Head of caudate nucleus (tissue), 42 donors: ENCODE results near the gene MRPS31.

Source experiments
- DNase-seq, 42 donors: peaks; one replicate each; pipeline versions ENCODE4 v3.0.0 to v3.0.0-alpha.2; 2020 to 2021; ENCODE audit warnings: mixed read lengths in 7 of 42
- intact Hi-C: fragments of 100-400 bp; cut with DNase I; formaldehyde crosslinking; loops from one replicate; pipeline ENCODE4 v1.15.0; 2022

MRPS31 gene

DNA sequence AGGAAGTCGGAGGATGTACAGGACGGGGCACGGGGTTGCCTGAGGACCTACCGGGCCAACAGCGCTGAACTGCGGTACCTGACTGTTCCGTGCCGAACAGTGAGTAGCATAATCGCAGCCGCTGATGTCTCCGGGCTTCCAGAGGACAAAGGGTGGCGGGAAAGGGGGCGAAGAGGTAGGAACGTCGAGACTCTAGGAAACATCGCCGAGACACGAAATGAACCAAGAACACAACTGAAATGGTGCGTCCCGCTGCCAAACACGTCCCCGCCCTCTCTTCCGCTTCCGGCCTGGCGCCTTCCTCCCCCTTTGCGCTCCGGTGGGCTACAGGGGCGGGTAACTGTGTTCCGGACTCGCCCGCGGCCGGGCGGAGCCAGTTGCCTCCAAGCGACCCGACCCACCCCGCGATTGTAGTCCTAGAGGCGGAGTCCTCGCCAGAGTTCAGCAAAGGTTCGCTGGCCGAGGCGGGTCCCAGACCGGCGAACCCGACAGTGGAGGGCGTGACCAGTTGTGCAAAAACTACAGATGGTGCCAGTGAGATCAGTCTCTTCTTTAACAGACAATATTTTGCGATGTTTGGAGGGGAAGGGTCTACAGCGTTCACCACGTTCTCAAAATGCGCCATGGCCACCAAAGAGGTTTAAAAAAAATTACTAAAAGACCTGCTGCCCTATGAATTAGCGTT lies at the start of gene MRPS31:
Gene MRPS31 (minus strand): TSS at position 257 of the 685 bp plus-strand sequence. CDS start 54 bp downstream, at position 203.
- intact Hi-C loops: loop anchor here (5.0 kb wide), 1 partner anchor 151 kb away; no protein-coding TSS in a partner anchor
- DNase-seq: peak; percentile 91 to 98 (median 95)

GRCh38 chr13:40819797-40820315 lies 48.9 kb upstream of the MRPS31 start:
- intact Hi-C loops: no loop called here

DNA sequence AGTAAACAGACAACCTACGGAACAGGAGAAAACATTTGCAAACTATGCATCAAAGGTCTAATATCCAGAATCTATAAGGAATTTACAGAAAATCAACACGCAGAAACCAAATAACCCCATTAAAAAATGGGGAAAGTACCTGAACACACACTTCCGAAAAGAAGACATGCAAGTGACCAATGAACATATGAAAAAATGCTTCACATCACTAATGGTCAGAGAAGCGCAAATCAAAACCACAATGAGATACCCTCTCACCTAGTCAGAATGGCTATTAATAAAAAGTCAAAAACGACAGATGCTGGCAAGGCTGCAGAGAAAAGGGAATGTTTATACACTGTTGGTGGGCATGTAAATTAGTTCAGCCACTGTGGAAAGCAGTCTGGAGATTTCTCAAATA lies 47.9 kb upstream of the MRPS31 start:
- no peak for DNase-seq
- intact Hi-C loops: no loop called here

More at GRCh38 chr13:40819797-40820315, 48.9 kb upstream of the MRPS31 start:
- no peak for DNase-seq

- intact Hi-C loops: no loop called here
Measured at GRCh38 chr13:40814803-40815202, 43.8 kb upstream of the MRPS31 start.

DNA sequence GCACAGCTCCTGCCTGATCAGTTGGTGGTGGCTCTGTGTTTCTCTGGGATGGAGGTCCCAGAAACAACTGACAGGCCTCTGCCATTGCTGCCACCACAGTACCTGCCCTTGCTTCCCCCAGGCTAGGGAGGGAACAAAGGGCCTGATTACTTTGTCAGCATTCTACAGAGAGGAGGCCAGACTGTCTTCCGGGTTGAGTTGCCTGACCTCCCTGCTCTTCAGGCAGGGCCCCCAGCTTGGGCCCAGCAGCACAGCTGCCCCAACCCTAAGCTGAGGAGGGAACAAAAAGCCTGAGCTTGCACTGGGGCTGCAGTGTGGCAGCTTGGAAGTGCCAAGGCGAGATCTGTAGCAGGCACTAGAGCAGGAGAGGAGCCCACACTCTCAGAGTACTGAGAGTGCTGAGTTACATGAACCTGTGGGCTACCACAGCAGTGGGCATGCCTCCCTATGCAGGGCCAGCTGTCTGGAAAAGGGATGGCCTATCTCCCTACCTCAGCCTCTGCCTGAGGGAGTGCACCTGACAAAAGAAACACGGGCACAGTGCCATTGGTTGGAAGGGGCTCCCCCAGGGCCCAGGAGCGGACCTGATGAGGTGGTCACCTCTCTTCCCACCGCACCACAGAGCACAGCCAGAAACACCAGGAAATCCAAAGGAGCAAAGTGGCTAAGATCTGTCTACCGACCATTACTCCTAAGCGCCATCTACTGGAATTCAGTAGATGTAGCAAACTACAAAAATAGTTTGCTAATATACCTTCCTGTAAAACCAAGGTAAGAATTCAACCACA lies 42.9 kb upstream of the MRPS31 start:
- DNase-seq: no peak

More at GRCh38 chr13:40814803-40815202, 43.8 kb upstream of the MRPS31 start:
- DNase-seq: no peak

GRCh38 chr13:40812724-40813445 lies 41.9 kb upstream of the MRPS31 start:
- no peak for DNase-seq
- intact Hi-C loops: no loop called here

More for the DNA sequence above, 42.9 kb upstream of the MRPS31 start:
- intact Hi-C loops: no loop called here

- intact Hi-C loops: no loop called here
- DNase-seq: no peak
Measured at GRCh38 chr13:40812102-40812501, 41.1 kb upstream of the MRPS31 start.

GRCh38 chr13:40809471-40809870 lies 38.5 kb upstream of the MRPS31 start:
- DNase-seq: no peak
- intact Hi-C loops: no loop called here

DNA sequence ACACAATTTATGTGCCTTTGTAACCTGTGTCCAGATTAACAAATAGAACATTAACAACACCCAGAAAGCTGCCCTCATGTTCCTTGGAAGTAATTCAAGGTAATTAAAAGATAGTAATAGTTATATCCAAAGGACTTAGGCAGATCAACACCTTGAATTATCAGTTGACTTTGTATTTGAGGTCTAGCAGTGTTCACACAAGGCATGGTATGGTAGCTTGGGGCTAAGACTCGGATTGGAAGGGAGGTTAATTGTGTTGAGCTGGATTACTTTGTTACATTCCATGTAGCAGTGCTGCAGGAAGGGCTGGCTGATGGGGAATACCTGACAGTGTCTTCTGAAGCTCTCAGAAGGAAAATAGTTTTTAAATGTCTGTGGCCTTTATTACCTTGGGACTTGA lies 35.3 kb upstream of the MRPS31 start:
- intact Hi-C loops: no loop called here
- no peak for DNase-seq

GRCh38 chr13:40803316-40803715 lies 32.3 kb upstream of the MRPS31 start:
- intact Hi-C loops: no loop called here

DNA sequence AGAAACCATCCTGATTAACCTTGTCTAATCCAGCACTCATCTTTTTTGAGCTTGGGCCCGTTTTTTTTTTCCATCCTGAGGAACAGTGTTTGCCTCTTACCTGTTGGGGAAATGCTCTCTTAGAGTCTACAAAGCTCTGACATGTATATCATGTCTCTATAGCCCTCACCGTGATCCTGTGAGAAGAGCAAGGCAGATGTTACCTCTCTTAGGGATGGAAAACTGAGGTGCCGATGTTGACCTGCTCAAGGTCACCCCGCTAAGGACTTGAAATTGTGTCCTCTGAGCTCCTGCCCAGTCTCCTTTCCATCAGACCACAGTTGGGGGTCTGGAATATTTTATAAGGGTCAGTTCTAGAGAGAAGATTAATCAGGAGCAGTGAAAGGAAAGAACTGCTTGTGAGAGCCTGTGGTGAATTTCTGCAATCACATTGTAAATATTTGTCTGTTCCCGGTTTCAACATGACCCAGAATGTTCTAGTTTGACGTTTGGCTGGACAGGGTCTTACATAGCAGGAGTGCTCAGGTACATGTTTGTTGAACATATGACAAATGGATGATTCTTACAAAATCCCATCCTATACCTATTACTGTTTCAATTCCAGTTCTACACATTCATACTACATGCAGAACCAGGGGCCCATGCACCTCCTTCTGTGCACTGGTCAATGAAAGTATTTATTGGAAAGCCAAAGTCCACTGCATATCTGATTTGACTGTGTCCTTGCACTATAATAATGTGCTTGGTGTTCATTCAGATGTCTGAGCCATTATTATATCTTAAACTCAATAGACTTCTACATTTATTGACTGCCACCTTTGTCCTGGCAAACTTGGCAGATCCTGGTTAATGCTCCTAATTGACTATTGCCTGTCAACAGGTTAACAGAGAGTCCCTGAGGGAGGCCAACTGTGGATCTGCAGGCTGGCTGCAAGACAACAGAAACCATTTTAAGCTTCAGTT lies 30.5 kb upstream of the MRPS31 start:
- no peak for DNase-seq
- intact Hi-C loops: no loop called here

More at GRCh38 chr13:40803316-40803715, 32.3 kb upstream of the MRPS31 start:
- no peak for DNase-seq

DNA sequence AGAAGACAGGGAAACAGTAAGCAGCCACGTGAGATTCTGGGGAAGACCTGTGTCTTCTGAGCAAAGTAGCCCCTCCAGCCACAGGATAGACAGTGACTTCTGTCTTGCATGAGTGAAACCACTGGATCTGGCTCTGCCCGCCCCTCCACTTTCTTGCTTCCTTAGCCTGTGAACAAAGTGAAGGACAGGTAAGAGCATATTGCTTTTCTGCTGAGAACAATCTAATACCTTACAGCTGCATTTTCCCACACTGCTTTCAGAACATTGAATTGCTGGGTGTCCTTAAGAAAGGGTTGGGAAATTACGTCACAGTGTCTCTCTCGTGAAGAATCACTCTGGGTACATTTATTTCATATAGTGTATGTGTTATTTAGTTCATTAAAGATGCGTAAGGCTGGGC lies 29.6 kb upstream of the MRPS31 start:
- DNase-seq: no peak
- intact Hi-C loops: no loop called here

- DNase-seq: no peak
- intact Hi-C loops: no loop called here
Measured at GRCh38 chr13:40799508-40799907, 28.5 kb upstream of the MRPS31 start.

- DNase-seq: no peak
- intact Hi-C loops: no loop called here
Measured at GRCh38 chr13:40798380-40798779, 27.4 kb upstream of the MRPS31 start.

GRCh38 chr13:40796649-40797048 lies 25.7 kb upstream of the MRPS31 start:
- no peak for DNase-seq
- intact Hi-C loops: no loop called here

GRCh38 chr13:40794414-40795368 lies 23.7 kb upstream of the MRPS31 start:
- no peak for DNase-seq
- intact Hi-C loops: no loop called here

DNA sequence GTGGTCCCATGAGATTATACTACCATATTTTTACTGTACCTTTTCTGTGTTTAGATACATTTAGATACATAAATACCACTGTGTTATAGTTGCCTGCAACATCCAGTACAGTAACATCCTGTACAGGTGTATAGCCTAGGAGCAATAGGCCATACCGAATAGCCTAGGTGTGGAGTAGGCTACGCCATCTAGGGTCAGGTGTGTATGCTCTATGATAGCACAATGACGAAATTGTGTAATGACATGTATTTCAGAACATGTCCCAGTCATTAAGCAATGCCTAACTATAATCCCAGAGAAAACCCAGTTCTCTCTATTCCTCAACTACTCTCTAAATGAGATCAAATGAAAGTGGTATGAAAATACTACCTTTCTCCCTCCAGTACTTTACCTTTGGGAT lies 22.3 kb upstream of the MRPS31 start:
- no peak for DNase-seq
- intact Hi-C loops: no loop called here
